ENCODE results near the gene TEX51. TPM values are rescaled to one million over a fixed set of nuclear protein-coding genes. Genes with fewer than 3 reads are reported as not detected.

Gene TEX51
- total RNA-seq: not detected

- CTCF ChIA-PET: no interaction called here
- POLR2A ChIA-PET: no interaction called here
Observed at GRCh38 chr2:126898636-126899035, at the start of gene TEX51. TSS of gene TEX51 (plus strand) at chr2:126898890. CDS start at chr2:126898919, 29 bp downstream.

GRCh38 chr2:126849054-126849453 lies 49.6 kb upstream of the TEX51 start:
- CTCF ChIA-PET: no interaction called here
- POLR2A ChIA-PET: no interaction called here

- CTCF ChIA-PET: no interaction called here
- POLR2A ChIA-PET: no interaction called here
Observed at GRCh38 chr2:126849486-126849885, 49.2 kb upstream of the TEX51 start.

- ChIA-PET POLR2A (no interaction called here), CTCF (no interaction called here)
Observed at GRCh38 chr2:126849991-126850535, 48.6 kb upstream of the TEX51 start.

- ChIA-PET CTCF (no interaction called here), POLR2A (no interaction called here)
Observed at GRCh38 chr2:126850940-126851339, 47.8 kb upstream of the TEX51 start.

GRCh38 chr2:126851756-126852155 lies 46.9 kb upstream of the TEX51 start:
- ChIA-PET CTCF (no interaction called here), POLR2A (no interaction called here)

GRCh38 chr2:126852361-126852760 lies 46.3 kb upstream of the TEX51 start:
- ChIA-PET CTCF (no interaction called here), POLR2A (no interaction called here)

GRCh38 chr2:126855606-126856005 lies 43.1 kb upstream of the TEX51 start:
- ChIA-PET CTCF (no interaction called here), POLR2A (no interaction called here)

GRCh38 chr2:126856403-126856802 lies 42.3 kb upstream of the TEX51 start:
- ChIA-PET POLR2A (no interaction called here), CTCF (no interaction called here)

GRCh38 chr2:126857502-126857901 lies 41.2 kb upstream of the TEX51 start:
- ChIA-PET POLR2A (no interaction called here), CTCF (no interaction called here)

GRCh38 chr2:126858013-126858412 lies 40.7 kb upstream of the TEX51 start:
- ChIA-PET POLR2A (no interaction called here), CTCF (no interaction called here)

- CTCF ChIA-PET: no interaction called here
- POLR2A ChIA-PET: no interaction called here
Observed at GRCh38 chr2:126858436-126858835, 40.3 kb upstream of the TEX51 start.

GRCh38 chr2:126858991-126859390 lies 39.7 kb upstream of the TEX51 start:
- CTCF ChIA-PET: no interaction called here

GRCh38 chr2:126859631-126860030 lies 39.1 kb upstream of the TEX51 start:
- ChIA-PET CTCF (no interaction called here), POLR2A (no interaction called here)

More at GRCh38 chr2:126858991-126859390, 39.7 kb upstream of the TEX51 start:
- POLR2A ChIA-PET: no interaction called here

- CTCF ChIA-PET: no interaction called here
- POLR2A ChIA-PET: no interaction called here
Observed at GRCh38 chr2:126860385-126860784, 38.3 kb upstream of the TEX51 start.

- CTCF ChIA-PET: no interaction called here
Observed at GRCh38 chr2:126862730-126863129, 36.0 kb upstream of the TEX51 start.

GRCh38 chr2:126863336-126864015 lies 35.2 kb upstream of the TEX51 start:
- POLR2A ChIA-PET: no interaction called here
- CTCF ChIA-PET: no interaction called here

More at GRCh38 chr2:126862730-126863129, 36.0 kb upstream of the TEX51 start:
- POLR2A ChIA-PET: no interaction called here

GRCh38 chr2:126864861-126865260 lies 33.8 kb upstream of the TEX51 start:
- POLR2A ChIA-PET: no interaction called here
- CTCF ChIA-PET: no interaction called here

GRCh38 chr2:126866451-126866850 lies 32.2 kb upstream of the TEX51 start:
- ChIA-PET POLR2A (no interaction called here), CTCF (no interaction called here)

- ChIA-PET CTCF (no interaction called here), POLR2A (no interaction called here)
Observed at GRCh38 chr2:126874961-126875360, 23.7 kb upstream of the TEX51 start.

GRCh38 chr2:126876631-126877030 lies 22.1 kb upstream of the TEX51 start:
- CTCF ChIA-PET: no interaction called here
- POLR2A ChIA-PET: no interaction called here

- ChIA-PET POLR2A (no interaction called here), CTCF (no interaction called here)
Observed at GRCh38 chr2:126877041-126877440, 21.6 kb upstream of the TEX51 start.

Measured in activated CD8-positive, alpha-beta memory T cell treated with anti-CD3 and anti-CD28 coated beads for 36 hours (primary cell).